ENCODE data around the gene MTOR.
"Not testable (repeated sequence)": the region's sequence is repeated elsewhere in the genome, so short reads cannot be mapped to it uniquely, and the experiment has no call there.

The MTOR gene

DNA sequence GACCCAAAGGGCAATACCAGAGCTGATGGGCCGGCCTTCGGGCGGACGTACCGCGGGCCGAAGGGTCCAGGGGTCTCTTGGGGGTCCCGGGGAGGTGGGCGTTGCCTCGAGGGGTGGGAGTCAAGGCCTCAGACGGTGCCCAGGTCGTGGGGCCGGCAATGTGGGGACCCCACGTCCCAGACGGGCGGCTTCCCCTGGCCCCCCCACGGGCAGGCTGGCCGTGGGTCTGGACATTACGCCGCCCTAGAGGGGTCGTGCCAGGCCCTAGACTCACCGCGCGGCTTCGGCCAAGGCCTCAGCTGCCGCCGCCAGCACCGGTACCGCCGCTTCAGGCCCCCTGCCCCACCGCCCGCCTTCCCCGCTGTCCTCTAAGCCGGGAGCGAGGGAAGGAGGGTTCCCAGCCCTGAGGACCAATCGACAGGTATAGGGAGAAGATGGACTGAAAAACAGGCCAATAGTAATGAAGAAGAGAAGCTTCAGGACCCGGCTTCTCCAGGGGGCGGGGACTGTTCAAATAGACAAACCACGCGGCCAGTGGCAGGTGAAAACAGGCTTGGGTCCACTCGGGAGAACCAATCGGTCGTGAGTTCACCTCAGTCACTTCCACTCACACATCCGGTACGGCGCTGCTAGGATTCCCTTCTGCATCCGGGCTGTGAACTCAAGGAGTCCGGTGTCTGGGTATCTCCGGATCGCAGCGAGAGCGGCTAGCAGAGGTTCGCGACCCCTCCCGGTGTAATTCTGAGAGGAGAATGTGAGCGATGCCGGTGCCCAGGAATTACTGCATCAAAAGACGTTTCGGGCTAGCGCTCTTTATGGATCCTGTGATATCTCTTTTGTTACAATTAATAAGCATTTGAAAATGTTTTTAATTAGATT is at the start of gene MTOR:
Gene MTOR (minus strand): TSS at position 381 of the 879 bp plus-strand sequence. CDS start 3,142 bp downstream, outside the sequence.
- DNase-seq (ENCODE audit: low spot score): peak; percentile 100

DNA sequence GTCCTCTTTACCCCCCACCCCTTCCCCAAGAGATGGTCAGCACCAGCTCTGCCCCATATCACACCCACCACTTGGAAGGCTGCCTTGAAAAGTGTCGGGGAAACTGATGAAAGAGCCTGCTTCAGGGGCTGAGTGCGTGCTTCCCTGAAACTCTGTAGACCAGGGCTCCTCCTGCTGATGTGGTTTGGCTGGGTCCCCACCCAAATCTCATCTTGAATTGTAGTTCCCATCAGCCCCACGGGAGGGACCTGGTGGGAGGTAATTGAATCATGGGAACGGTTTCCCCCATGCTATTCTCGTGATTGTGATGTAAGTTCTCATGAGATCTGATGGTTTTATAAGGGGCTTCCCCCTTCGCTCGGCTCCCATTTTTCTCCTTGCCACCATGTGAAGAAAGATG is 47.0 kb upstream of the MTOR start:
- DNase-seq (ENCODE audit: low spot score): no peak

DNA sequence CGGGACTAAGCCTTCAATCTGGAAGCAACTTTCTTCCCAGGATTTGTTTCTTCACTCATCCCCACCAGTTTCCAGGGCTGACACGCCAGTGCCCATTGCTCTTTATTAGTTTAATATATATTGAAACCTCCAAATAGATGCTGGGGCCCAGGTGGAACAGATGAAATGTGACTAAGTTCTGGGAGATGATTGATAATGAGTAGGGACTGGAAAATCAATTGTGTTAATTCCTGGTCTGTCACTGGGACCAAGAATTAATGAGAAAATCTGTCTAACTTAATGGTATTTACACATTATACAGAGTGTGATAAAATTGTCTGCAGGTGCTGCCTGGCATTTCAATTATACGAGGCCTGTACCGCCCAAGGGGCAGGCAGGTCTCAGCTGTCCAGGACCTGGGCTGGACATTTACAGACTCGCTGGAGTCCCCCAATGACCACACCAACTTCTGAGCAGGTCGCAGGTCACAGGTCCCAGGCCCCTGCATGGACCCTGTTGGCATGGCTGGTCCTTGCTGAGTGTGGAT is 46.4 kb upstream of the MTOR start:
- no peak for DNase-seq (ENCODE audit: low spot score)

- no peak for DNase-seq (ENCODE audit: low spot score)
Measured at GRCh38 chr1:11307852-11308251, 45.5 kb upstream of the MTOR start.

DNA sequence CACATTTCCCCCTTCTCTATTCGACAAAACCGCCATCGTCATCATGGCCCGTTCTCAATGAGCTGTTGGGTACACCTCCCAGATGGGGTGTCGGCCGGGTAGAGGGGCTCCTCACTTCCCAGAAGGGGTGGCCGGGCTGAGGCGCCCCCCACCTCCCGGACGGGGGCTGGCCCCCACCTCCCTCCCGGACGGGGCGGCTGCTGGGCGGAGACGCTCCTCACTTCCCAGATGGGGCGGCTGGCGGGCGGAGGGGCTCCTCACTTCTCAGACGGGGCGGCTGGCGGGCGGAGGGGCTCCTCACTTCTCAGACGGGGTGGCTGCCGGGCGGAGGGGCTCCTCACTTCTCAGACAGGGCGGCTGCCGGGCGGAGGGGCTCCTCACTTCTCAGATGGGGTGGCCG is 43.2 kb upstream of the MTOR start:
- not testable (repeated sequence) for DNase-seq (ENCODE audit: low spot score)

- DNase-seq (ENCODE audit: low spot score): no peak
Measured at GRCh38 chr1:11302366-11302765, 40.0 kb upstream of the MTOR start.

DNA sequence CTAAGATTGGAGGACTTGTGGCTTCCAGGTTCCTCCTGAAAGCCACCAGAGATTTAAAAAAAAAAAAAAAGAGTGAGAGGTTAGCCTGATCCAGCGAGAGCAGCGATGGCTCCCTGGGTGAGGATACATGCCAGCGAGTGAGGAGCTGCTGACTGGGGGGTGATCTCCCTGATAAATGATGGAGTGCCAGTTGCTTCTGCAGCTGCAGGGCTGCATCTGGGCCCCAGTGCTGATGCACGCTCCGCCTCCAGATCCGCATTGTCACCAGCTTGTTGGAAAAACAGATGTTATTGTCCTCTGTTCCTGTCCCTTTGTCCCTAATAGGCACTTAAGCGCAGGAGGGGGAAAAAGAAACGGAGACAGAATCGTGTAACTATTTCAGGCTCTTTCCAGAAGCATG is 39.2 kb upstream of the MTOR start:
- DNase-seq (ENCODE audit: low spot score): no peak

DNA sequence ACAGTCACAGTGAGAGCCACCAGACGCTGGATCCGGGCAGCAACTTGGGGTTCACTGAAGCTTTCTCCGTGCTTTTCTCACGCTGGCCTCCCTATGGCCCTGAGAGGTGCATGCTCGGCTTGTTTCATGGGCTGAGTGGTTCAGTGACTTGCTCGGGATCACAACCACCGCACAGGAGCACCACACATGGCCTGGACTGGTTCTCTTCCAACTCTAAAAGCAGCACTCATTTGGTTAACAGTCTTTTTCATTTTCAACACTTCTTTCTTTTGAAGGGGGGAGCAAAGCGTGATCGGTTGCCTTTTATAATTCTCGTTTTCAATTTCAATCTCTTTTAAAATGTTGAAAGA is 36.8 kb upstream of the MTOR start:
- no peak for DNase-seq (ENCODE audit: low spot score)

DNA sequence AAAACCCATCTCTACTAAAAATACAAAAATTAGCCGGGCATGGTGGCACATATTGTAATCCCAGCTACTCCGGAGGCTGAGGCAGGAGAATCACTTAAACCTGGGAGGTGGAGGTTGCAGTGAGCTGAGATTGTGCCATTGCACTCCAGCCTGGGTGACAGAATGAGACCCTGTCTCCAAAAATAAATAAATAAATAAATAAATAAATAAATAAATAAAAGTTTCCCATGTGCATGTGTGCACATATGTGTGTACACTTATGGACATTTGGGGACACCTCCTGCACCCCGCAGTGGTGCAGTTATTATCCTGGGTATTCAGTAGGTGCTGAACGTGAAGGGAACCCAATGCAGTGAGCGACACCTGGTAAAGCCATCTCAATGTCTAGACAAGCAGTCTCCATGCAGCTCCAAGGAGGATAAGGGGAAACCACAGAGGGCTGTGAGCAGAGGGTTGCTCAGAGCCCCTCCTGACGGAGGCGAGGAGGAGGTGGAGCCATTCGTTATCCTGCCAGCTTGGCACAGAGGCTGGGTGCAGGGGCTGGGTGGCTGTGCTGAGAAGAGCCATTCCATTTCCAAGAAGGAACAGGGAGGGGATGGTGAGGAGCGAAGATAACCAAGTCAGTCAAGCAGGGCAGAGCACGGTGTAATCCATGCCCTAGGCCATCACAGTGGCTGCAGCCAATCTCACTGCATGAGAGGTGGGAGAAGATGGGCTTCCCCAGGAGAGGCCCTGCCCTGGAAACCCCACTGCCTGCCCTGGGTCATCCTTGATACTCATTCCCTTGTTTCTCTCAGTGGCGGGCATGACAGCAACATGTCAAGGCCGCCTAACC is 36.3 kb upstream of the MTOR start:
- DNase-seq (ENCODE audit: low spot score): no peak

DNA sequence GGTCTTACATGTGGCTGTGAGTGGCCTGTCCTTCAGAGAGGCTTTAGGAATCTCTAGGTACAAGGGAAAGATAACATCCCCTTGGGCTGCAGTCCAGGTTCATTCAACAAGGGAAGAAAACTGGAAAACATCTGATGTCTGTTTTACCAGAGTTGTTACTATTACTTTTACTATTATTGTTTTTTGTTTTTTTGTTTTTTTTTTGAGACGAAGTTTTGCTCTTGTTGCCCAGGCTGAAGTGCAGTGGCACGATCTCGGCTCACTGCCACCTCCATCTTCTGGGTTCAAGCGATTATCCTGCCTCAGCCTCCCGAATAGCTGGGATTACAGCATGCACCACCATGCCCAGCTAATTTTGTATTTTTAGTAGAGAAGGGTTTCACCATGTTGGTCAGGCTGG is 35.4 kb upstream of the MTOR start:
- DNase-seq (ENCODE audit: low spot score): not testable (repeated sequence)

GRCh38 chr1:11295905-11296304 is 33.6 kb upstream of the MTOR start:
- no peak for DNase-seq (ENCODE audit: low spot score)

- DNase-seq (ENCODE audit: low spot score): no peak
Measured at GRCh38 chr1:11294951-11295350, 32.6 kb upstream of the MTOR start.

- no peak for DNase-seq (ENCODE audit: low spot score)
Measured at GRCh38 chr1:11293856-11294255, 31.5 kb upstream of the MTOR start.

DNA sequence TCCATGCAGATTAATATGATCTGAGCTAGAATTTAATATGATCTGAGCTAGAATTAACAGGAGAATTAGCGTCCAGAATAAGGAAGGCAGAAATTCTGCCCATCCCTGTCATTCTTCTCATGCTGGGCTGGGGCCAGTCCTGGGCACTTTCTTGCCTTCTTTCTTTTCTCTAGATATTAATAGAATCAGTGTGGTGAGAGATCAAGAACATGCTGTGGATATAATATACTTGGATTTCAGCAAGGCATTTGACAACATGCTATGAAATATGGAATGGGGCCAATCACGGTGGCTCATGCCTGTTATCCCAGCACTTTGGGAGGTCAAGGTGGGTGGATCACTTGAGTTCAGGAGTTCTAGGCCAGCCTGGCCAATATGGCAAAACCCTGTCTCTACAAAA is 28.7 kb upstream of the MTOR start:
- DNase-seq (ENCODE audit: low spot score): no peak

- no peak for DNase-seq (ENCODE audit: low spot score)
Measured at GRCh38 chr1:11289064-11289463, 26.7 kb upstream of the MTOR start.

DNA sequence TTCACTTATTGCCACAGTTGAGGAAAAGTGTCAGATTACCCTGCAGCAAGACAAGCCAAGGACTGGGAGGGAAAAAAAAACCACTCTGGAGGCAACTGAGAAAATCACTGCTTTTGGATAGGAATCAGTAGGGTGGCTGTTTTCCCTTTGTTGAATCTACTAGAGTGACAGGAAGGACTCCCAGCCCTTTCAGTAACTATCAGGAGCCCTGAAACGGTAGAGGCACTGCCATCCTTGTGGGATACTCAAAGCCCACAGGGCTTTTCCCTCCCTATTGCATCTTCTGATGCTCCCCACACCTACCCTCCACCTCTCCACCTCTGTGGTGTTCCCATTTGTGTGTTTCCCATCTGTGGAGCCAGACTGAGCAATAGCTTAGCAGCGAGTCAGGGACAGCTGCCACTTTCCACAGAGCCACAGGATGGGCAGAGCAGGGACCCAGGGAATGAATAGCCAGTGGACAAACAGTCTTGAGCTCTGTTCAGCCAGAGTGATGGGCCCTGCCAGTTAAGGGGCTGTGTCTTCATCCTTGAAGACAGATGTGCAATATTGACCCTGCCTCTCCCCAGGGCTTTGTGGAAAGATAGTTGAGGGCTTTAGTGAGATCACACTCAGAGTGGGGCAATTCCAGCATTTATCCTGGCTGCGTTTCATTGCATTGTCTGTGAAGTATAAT is 24.5 kb upstream of the MTOR start:
- no peak for DNase-seq (ENCODE audit: low spot score)

DNA sequence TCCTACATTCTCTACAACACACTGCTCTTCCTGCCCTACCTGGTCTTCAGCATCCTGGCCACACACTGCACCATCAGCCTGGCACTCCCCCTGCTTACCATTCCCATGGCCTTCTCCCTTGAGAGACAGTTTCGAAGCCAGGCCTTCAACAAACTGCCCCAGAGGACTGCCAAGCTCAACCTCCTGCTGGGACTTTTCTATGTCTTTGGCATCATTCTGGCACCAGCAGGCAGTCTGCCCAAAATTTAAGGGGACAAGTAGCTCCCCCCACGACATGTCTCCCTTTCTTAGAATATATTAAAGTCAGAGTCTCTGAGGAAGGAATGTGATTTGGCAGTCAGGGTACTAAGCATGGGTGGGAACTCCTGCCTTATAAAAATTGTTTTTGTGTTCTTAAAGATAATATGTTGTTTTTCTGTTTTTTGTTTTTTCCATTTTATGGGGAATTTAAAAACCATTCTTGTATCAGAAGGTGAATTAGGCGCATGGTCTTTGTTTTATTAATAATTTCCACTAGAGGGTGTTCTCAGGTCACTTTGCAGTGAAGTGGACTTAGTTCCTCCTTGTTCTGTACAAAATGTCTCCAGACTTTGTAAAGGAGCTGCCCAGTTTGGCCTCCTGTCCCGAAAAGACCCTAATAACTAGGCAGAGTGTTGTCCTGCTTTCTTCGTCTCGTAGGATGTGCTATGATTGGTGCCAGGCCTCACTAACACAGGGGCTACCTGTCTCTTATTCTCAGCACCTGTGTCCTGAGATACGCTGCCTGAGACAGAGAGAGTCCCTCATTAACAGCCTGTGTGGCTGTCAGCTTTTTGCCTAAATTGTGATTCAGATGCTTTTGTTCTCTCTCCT is 23.8 kb upstream of the MTOR start:
- no peak for DNase-seq (ENCODE audit: low spot score)

- no peak for DNase-seq (ENCODE audit: low spot score)
Measured at GRCh38 chr1:11284784-11285183, 22.4 kb upstream of the MTOR start.

DNA sequence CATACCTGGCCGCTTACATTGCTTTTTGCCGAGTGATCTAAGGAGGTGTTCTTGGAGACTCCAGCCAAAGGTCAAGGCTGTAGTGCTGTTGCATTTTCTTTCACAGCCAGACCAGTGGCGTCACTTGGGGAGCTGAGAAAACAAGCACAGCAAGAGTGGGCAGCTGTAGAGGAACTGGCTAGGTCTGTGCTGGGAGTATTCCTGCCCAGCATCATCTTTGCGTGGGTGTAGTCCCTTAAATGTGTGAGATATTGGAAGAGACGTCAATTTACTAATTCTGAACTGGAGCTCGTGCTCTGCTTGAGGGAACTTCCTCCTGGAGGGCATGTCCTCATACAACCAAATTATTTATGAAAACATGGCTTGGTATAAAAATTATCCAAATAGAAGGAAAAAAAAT is 20.8 kb upstream of the MTOR start:
- no peak for DNase-seq (ENCODE audit: low spot score)

DNA sequence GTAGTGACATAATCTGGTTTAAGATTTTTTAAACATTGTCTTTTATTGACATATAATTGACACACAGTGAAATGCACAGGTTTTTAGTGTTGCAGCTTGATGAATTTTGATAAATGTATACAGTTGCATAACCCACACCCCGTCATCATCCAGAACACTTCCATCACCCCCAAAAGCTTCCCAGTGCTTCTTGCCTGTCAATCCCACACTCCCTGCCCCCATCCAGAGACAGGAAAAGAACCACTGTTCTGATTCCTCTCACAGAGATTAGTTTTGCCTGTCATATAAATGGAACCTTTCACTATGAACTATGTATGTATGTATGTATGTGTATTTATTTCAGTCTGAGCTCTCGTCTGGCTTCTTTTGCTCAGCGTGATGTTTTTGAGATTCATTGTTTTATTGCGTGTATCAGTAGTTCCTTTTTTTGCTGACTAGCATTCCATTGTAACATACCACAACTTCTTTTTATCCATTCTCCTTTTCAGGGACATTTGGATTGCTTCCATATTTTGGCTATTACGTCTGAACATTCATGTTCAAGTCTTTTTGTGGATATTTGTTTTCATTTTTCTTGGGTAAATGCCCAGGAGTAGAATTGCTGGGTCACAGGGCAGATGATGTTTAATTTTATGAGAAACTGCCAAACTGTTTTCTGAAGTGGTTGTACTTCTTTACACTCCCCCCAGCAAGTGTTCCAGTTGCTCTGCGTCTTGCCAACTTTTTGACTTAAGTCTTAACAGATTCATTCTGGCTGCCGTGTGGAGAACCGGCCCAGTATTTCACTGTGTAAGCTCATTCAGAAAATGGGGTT is 19.4 kb upstream of the MTOR start:
- DNase-seq (ENCODE audit: low spot score): no peak
